ENCODE results near the gene ACOX3. TPM values are rescaled to one million over a fixed set of nuclear protein-coding genes. Genes with fewer than 3 reads are reported as not detected.
A peak's percentile ranks its signal among the peaks of the same experiment; 100 is the strongest.

Gene ACOX3
- total and polyA plus RNA-seq, 9 donors: 10.1 to 32.4 (median 21.3) TPM

DNA sequence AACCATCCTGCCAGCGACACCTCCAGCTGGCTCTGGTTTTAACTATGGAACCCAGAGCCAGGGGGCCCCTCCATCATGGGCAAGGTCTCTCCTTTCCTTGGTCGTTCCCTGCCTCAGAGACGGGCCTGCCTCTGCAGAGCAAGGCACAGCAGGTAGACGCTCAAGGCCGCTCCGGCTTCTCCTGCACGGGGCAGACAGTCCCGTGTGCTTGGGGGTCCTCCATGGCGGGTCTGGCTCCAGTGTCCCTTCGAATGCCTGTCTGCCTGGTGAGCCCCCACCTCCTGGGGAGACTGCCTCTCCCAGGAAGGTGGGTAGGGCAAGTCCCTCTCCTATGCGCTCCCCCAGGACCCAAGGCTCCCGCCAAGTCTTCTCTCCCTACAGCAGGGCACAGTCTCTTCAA, 71.5 kb downstream of the ACOX3 start:
- WGBS, 3 donors: 90 to 94% (median 94%) methylated on average over 12 of the region's 12 CpGs
- Histone ChIP-seq H3K27me3 (no peaks in the 10 kb centered on the region), H3K4me3 (no peak overlapping the region), H3K36me3 (no peaks in the 10 kb centered on the region), H3K9me3 (no peaks in the 10 kb centered on the region), H3K27ac (no peak overlapping the region), H3K4me1 (ENCODE audit: insufficient read depth) (no peaks in the 10 kb centered on the region)
- peak in 1 of 5 donors; percentile 28 for DNase-seq
- TF ChIP-seq, protein P1, sequence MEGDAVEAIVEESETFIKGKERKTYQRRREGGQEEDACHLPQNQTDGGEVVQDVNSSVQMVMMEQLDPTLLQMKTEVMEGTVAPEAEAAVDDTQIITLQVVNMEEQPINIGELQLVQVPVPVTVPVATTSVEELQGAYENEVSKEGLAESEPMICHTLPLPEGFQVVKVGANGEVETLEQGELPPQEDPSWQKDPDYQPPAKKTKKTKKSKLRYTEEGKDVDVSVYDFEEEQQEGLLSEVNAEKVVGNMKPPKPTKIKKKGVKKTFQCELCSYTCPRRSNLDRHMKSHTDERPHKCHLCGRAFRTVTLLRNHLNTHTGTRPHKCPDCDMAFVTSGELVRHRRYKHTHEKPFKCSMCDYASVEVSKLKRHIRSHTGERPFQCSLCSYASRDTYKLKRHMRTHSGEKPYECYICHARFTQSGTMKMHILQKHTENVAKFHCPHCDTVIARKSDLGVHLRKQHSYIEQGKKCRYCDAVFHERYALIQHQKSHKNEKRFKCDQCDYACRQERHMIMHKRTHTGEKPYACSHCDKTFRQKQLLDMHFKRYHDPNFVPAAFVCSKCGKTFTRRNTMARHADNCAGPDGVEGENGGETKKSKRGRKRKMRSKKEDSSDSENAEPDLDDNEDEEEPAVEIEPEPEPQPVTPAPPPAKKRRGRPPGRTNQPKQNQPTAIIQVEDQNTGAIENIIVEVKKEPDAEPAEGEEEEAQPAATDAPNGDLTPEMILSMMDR (IDR thresholded peaks at IDR 0.05): no peak
- TF ChIP-seq POLR2A (IDR thresholded peaks at IDR 0.05) (no peak), EP300 (IDR thresholded peaks at IDR 0.05) (no peak)
- intact Hi-C loops (cut with DNase I): no loop called here

DNA sequence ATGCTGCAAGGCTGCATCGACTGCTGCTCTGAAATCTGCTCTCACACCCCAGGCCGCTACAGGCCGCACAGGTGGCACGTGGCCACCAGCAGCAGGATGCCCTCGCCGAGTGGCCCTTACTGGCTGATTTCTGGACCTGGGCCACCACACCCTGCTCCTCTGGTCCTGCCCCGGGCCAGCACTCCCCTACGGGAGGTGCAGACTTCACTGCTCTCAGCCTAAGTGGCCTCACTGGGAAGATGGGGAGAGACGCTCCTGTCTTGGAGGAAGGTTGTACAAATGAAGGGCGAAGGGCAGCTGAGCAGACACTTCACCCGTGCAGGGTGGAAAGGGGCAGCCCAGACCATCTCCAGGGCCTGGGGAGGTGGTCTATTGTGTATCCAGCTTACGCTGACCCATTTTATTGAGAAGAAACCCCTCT, 72.5 kb downstream of the ACOX3 start:
- peak in 1 of 5 donors; percentile 38 for DNase-seq
- no peaks in the 10 kb centered on the region for H3K27me3 ChIP-seq
- H3K4me1 ChIP-seq (ENCODE audit: insufficient read depth): no peaks in the 10 kb centered on the region
- intact Hi-C loops (cut with DNase I): no loop called here
- no peaks in the 10 kb centered on the region for H3K9me3 ChIP-seq
- TF ChIP-seq POLR2A (IDR thresholded peaks at IDR 0.05) (no peak), EP300 (IDR thresholded peaks at IDR 0.05) (no peak)
- TF ChIP-seq, protein P1 (IDR thresholded peaks at IDR 0.05): no peak
- no peak overlapping the region for H3K4me3 ChIP-seq
- 83 to 90% (median 87%) methylated on average over 12 of the region's 12 CpGs for WGBS, 3 donors
- H3K36me3 ChIP-seq: no peaks in the 10 kb centered on the region
- H3K27ac ChIP-seq: no peak overlapping the region

DNA sequence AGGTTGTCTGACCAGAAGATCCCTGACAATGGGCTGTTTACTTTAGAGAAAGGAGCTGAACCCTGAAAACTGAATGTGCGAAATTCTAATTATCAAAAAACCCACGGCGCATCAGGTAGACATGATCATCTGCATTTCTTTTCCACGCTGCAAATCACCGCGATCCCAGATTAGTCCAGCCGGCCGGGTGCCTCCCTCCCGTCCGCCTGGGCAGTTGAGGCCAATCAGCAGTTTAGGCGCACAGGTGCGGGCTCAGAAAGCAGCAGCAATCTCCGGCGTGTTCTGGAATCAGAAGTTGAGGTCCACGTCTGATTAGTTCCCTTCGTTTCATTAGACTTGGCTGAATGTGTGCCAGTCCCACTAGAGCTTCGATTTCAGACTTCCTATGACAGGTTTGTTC, 73.9 kb downstream of the ACOX3 start:
- 86 to 88% (median 87%) methylated on average over 17 of the region's 17 CpGs for WGBS, 3 donors
- DNase-seq: peak in 2 of 5 donors; percentile 6 to 23
- no peaks in the 10 kb centered on the region for H3K9me3 ChIP-seq
- no peak overlapping the region for H3K4me3 ChIP-seq
- H3K4me1 ChIP-seq (ENCODE audit: insufficient read depth): no peaks in the 10 kb centered on the region
- no peak overlapping the region for H3K27ac ChIP-seq
- TF ChIP-seq EP300 (IDR thresholded peaks at IDR 0.05): no peak
- TF ChIP-seq, protein P1 (IDR thresholded peaks at IDR 0.05): no peak
- no peak for TF ChIP-seq POLR2A (IDR thresholded peaks at IDR 0.05)
- no peaks in the 10 kb centered on the region for H3K27me3 ChIP-seq
- intact Hi-C loops (cut with DNase I): no loop called here
- H3K36me3 ChIP-seq: no peaks in the 10 kb centered on the region

DNA sequence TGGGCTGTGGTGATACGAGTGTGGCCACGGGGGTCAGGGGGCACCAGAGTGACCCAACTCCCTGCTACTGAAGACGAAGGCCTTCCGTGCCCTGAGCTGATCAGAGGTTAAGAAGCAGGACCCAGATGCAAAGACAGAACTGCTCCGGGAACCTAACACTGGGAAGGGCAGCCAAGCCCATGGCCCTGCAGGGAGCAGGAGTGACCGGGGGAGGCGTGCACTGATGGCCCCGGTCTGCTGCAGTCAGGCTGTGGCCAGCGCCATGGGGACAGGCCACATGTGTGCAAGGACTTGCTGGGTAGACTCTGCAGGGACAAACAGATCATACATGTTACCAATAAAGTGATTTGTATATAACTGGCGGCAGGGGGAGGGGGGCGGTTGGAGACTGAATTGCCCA, 74.6 kb downstream of the ACOX3 start:
- Histone ChIP-seq H3K9me3 (no peaks in the 10 kb centered on the region), H3K27me3 (no peaks in the 10 kb centered on the region), H3K36me3 (no peaks in the 10 kb centered on the region), H3K4me3 (no peak overlapping the region), H3K4me1 (ENCODE audit: insufficient read depth) (no peaks in the 10 kb centered on the region), H3K27ac (no peak overlapping the region)
- DNase-seq: peak in 1 of 5 donors; percentile 20
- intact Hi-C loops (cut with DNase I): no loop called here
- TF ChIP-seq POLR2A (IDR thresholded peaks at IDR 0.05): no peak
- TF ChIP-seq EP300 (IDR thresholded peaks at IDR 0.05): no peak
- TF ChIP-seq, protein P1 (IDR thresholded peaks at IDR 0.05): no peak
- 80 to 89% (median 88%) methylated on average over 11 of the region's 11 CpGs for WGBS, 3 donors
